Hair follicle dermal papilla cell (primary cell): Measurements from ENCODE around the gene SNCB. TPM values are rescaled to one million over a fixed set of nuclear protein-coding genes. Genes with fewer than 3 reads are reported as not detected.

ENCODE experiments used
- small RNA-seq: library from RNA; depleted of rRNA; stranded (forward); fragments of <200 nt; gene quantifications from one replicate; pipeline ENCODE3, GENCODE V24; 2012
- total RNA-seq: library from RNA; depleted of rRNA; stranded (reverse); fragments of >200 nt; gene quantifications from 2 replicates; pipeline ENCODE4 v1.2.3, GENCODE V29; 2012

The SNCB gene
- total RNA-seq, result not detected in 2 replicates

DNA sequence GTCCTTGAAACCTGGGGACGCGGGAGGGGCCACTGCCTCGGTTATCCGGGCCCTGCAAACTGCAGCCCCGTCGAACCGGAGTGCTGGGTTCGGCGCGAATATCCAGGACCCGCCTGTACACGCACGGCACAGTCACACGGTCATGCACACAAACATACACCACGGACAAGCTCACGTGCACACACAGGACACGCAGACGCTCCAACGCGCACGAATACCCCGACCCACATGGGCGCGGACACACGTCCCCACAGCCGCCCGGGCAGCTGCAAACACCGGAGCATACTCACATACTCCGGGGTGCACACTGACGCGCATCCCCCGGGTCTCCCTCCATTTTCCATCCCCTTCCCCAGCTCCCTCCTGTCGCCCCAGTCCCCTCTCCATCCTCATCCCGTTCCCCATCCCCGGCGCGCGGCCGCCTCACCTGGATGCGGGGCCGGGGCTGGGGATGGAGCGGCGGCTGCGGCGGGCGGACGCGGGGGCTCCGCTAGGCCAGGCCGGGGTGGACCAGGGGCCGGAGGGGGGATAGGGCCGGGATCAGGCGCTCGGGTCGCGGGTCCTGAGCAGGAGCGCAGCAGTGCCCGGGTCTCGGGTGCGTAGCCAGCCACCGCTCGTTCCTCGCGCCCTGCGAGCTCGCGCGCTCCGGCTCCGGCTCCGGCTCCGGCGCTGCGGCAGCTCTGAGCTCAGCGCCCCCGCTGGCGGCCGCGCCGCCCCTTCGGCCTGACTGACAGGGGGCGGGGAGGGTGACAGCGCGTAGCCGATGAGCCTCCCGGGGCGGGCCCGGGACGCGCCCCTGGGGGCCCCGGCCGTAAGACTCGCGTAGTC, at the start of gene SNCB, which contains the start of gene EIF4E1B:
Gene SNCB (minus strand): TSS at position 682 of the 828 bp plus-strand sequence. CDS start 880 bp downstream, outside the sequence.
Gene EIF4E1B (plus strand): TSS at position 823 of the 828 bp plus-strand sequence. CDS start 12,113 bp downstream, outside the sequence.

DNA sequence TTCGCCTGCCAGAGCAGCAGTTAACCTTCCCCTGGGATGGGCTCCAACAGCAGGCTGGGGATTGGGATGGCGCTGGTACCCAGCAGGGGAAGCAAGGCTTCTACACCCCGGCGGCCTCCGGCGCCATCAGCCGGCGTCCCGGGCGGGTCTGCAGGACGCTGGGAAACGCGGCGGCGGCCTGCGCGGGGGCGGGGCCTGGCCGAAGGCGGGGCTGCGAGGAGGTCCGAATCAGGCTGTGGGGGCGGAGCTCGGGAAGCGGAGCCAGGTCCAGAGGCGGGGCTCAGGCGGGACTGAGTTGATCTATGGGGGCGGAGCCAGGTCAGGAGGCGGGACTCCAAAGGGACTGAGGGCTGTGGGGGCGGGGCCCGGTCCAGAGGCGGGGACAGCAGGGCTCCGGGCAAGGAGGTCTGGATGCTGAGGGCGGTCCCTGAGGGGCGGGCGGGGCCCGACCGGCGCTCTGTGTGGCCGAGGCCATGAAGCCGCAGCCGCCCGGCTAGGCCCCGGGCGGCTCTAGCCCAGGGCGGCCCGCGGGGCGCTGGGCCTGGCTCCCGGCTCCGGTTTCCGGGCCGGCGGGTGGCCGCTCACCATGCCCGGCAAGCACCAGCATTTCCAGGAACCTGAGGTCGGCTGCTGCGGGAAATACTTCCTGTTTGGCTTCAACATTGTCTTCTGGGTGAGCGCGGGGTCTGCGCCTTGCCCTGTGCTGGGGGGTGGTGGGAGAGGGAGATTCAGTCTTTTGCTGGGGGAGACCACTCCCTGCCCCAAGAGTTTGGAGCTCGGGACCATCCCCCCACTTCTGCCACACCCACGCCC, 16.9 kb upstream of the SNCB start, which contains the start of gene TSPAN17:
Gene TSPAN17 (plus strand): TSS at position 455 of the 813 bp plus-strand sequence. CDS start 132 bp downstream, at position 587.

DNA sequence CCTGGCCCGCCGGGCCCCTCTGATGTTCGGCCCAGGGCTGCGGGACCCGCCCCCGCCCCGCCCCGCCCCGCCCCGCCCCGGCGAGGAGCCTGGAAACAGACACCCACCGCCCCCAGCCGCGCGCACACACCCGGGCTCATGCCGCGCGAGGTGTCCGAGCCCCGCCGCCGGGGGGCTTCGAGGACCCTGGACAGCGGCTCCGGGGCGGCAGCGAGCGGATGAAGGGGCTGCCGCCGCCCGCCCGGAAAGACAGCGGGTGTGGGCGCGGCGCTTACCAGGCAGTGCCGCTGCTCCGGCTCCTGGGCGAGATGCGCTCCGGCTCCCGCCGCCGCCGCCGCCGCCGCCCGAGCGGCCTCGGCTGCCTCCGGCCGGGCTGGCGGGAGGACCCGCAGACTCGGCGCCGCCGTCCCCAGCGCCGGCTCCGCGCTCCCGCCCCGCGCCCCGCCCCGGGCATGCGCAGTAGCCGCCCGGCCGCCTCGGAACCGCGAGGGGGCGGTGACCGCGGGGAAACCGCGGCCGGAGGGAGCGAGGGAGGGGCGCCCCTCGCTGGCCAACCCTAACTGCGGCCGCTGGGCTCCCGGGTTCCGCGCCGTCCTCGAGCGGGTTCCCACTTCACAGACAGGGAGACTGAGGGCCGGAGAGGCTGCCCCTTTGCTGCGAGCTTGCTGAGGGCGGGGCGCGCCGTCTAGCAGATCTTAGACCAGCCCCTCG, 20.5 kb downstream of the SNCB start, which contains the start of gene GPRIN1:
Gene GPRIN1 (minus strand): TSS at position 433 of the 711 bp plus-strand sequence. CDS start 10,322 bp downstream, outside the sequence.

Small RNA genes within 50 kb of the gene (small RNA-seq; reads per million reads assigned to genes)
- gene MIR4281, result not detected

Other genes with a start within 250 kb of the SNCB start
- 5.2 and 8.0 TPM in 2 replicates for gene NOP16, start 241.9 kb downstream of the SNCB start, total RNA-seq
- gene HIGD2A, start 241.8 kb downstream of the SNCB start, total RNA-seq, result 26.0 and 33.0 TPM in 2 replicates
- 57.9 and 77.2 TPM in 2 replicates for gene CLTB, start 214.0 kb downstream of the SNCB start, total RNA-seq
- 44.6 and 51.4 TPM in 2 replicates for gene FAF2, start 182.1 kb downstream of the SNCB start, total RNA-seq
- 2.8 and 5.1 TPM in 2 replicates for gene RNF44, start 93.1 kb downstream of the SNCB start, total RNA-seq
- gene CDHR2, start 81.2 kb downstream of the SNCB start, total RNA-seq, result not detected in 2 replicates
- gene GPRIN1, start 20.4 kb downstream of the SNCB start, total RNA-seq, result 3.4 and 3.9 TPM in 2 replicates
- gene EIF4E1B, start 141 bp upstream of the SNCB start, total RNA-seq, result not detected in 2 replicates
- gene TSPAN17, start 16.9 kb upstream of the SNCB start, total RNA-seq, result 35.4 and 38.5 TPM in 2 replicates
- gene UNC5A, start 180.0 kb upstream of the SNCB start, total RNA-seq, result not detected in 2 replicates